ENCODE data around the gene ARFGAP1.

ARFGAP1 gene

GRCh38 chr20:63241272-63241671 is 31.3 kb upstream of the ARFGAP1 start:
- DNase-seq, result peak in 1 of 3 experiments; percentile 22

- no peak for DNase-seq
These were observed 29.9 kb upstream of the ARFGAP1 start for GRCh38 chr20:63242736-63243135.

GRCh38 chr20:63243604-63244247 is 28.9 kb upstream of the ARFGAP1 start:
- DNase-seq, result no peak

- no peak for DNase-seq
These were observed 28.1 kb upstream of the ARFGAP1 start for GRCh38 chr20:63244468-63244867.

GRCh38 chr20:63246490-63247288 is 25.9 kb upstream of the ARFGAP1 start:
- peak; percentile 38 to 62 (median 47) for DNase-seq

- DNase-seq, result no peak
These were observed 24.9 kb upstream of the ARFGAP1 start for GRCh38 chr20:63247671-63248228.

- no peak for DNase-seq
These were observed 23.6 kb upstream of the ARFGAP1 start for GRCh38 chr20:63248835-63249591.

GRCh38 chr20:63249891-63250290 is 22.7 kb upstream of the ARFGAP1 start:
- no peak for DNase-seq

GRCh38 chr20:63251350-63251749 is 21.3 kb upstream of the ARFGAP1 start:
- DNase-seq, result peak in 1 of 3 experiments; percentile 29

GRCh38 chr20:63252284-63252711 is 20.3 kb upstream of the ARFGAP1 start:
- DNase-seq, result no peak

- DNase-seq, result no peak
These were observed 19.6 kb upstream of the ARFGAP1 start for GRCh38 chr20:63253065-63253437.

- DNase-seq, result peak in 2 of 3 experiments; percentile 30 to 39
These were observed 19.0 kb upstream of the ARFGAP1 start for GRCh38 chr20:63253438-63254231.

- no peak for DNase-seq
These were observed 18.4 kb upstream of the ARFGAP1 start, which contains the start of gene NKAIN4 for GRCh38 chr20:63254232-63254605. Gene NKAIN4, minus strand, starts transcription at chr20:63254463. Its CDS starts 13 bp downstream, at chr20:63254450.

GRCh38 chr20:63254606-63255384 is 17.8 kb upstream of the ARFGAP1 start:
- DNase-seq, result peak in 1 of 3 experiments; percentile 32

- DNase-seq, result peak in 1 of 3 experiments; percentile 32
These were observed 16.5 kb upstream of the ARFGAP1 start for GRCh38 chr20:63255931-63256704.

GRCh38 chr20:63256954-63257353 is 15.7 kb upstream of the ARFGAP1 start:
- no peak for DNase-seq

- no peak for DNase-seq
These were observed 15.0 kb upstream of the ARFGAP1 start for GRCh38 chr20:63257629-63258028.

GRCh38 chr20:63258781-63259180 is 13.8 kb upstream of the ARFGAP1 start:
- DNase-seq, result no peak

- DNase-seq, result no peak
These were observed 12.7 kb upstream of the ARFGAP1 start for GRCh38 chr20:63259734-63260460.

- DNase-seq, result no peak
These were observed 12.1 kb upstream of the ARFGAP1 start for GRCh38 chr20:63260521-63260920.

Data from NCI-H1417 (cell line).